ENCODE data around the gene UGT1A6.

DNA sequence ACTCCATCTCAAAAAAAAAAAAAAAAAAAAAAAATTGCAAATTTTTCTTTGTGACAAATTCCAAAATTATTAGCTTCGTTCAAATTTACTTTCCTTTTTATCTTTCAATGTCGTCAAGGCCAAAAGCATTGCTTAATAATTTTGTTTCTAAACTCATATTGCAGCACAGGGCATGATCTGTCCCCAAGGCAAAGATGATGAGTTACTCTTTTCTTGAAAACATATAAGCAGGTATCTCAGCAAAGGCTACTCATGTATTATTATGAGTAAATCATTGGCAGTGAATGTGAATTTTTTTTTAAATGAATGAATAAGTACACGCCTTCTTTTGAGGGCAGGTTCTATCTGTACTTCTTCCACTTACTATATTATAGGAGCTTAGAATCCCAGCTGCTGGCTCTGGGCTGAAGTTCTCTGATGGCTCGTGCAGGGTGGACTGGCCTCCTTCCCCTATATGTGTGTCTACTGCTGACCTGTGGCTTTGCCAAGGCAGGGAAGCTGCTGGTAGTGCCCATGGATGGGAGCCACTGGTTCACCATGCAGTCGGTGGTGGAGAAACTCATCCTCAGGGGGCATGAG lies 11.1 kb upstream of the UGT1A6 start, which contains the start of gene UGT1A7:
- TF ChIP-seq, protein P1, sequence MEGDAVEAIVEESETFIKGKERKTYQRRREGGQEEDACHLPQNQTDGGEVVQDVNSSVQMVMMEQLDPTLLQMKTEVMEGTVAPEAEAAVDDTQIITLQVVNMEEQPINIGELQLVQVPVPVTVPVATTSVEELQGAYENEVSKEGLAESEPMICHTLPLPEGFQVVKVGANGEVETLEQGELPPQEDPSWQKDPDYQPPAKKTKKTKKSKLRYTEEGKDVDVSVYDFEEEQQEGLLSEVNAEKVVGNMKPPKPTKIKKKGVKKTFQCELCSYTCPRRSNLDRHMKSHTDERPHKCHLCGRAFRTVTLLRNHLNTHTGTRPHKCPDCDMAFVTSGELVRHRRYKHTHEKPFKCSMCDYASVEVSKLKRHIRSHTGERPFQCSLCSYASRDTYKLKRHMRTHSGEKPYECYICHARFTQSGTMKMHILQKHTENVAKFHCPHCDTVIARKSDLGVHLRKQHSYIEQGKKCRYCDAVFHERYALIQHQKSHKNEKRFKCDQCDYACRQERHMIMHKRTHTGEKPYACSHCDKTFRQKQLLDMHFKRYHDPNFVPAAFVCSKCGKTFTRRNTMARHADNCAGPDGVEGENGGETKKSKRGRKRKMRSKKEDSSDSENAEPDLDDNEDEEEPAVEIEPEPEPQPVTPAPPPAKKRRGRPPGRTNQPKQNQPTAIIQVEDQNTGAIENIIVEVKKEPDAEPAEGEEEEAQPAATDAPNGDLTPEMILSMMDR (IDR thresholded peaks at IDR 0.05; ENCODE audit: low read depth, low read length) = no peak
- TF ChIP-seq EZH2phosphoT487 (IDR thresholded peaks at IDR 0.05; ENCODE audit: low read depth) = no peak
